ENCODE results near the gene SLC27A5. TPM values are rescaled to one million over a fixed set of nuclear protein-coding genes. Genes with fewer than 3 reads are reported as not detected.

Gene SLC27A5
- total and polyA plus RNA-seq, 2 of the 13 experiments (the other 11 are each of a cell fraction or from before 2014, with no cell fraction given), result 30.3 to 40.2 TPM

DNA sequence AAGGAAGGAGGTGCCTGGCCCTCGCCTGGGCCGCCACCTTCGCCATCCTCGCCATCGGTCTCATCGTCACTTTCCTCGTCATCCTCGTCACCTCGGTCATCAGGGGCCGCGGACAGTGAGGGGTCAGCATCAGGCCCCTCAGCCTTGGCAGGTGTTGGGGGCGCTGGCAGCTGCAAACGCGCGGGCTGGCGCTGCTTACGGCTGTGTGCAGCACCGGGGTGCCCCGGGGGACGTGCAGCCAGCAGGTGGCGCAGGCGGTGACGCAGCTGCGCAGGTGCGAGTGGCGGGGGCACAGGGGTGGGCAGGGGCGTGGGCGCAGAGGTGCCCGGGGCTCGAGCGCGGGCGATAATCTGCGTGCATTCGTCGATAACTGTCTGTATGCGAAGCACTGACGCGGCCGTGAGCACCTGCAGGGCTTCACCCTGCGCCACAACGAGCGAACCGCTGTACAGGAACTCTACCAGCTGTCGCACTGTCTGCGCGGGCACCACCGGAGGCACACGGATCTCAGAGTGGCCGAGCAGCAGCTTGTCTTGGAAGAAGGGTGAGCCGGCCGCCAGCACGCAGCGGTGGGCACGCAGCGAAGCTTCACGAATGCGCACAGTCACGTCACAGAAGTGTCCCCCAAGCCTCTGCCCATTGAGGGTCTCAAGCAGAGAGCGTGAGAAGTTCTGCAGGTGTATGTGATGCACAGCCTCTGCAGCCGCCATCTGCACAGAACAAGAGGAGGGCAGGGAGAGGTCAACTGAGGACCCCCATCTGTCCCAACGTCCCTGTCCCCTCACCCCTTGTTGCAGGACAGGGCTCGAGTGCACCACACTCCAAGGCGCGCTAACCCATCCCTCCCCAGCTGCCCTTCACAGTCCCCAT is 5.4 kb upstream of the SLC27A5 start (continued):
- TF ChIP-seq, protein P1, sequence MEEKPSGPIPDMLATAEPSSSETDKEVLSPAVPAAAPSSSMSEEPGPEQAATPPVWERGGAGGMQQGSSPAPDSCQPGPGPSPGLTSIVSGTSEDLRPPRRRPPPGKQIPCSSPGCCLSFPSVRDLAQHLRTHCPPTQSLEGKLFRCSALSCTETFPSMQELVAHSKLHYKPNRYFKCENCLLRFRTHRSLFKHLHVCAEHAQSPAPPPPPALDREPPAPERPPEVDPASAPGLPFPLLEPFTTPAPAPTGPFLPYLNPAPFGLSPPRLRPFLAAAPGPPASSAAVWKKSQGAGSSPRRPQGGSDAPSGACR (CRISPR knock-in tag; IDR thresholded peaks at IDR 0.05), result no peak
- no peak for TF ChIP-seq RFX5 (IDR thresholded peaks at IDR 0.05; ENCODE audit: low read depth, low read length)

DNA sequence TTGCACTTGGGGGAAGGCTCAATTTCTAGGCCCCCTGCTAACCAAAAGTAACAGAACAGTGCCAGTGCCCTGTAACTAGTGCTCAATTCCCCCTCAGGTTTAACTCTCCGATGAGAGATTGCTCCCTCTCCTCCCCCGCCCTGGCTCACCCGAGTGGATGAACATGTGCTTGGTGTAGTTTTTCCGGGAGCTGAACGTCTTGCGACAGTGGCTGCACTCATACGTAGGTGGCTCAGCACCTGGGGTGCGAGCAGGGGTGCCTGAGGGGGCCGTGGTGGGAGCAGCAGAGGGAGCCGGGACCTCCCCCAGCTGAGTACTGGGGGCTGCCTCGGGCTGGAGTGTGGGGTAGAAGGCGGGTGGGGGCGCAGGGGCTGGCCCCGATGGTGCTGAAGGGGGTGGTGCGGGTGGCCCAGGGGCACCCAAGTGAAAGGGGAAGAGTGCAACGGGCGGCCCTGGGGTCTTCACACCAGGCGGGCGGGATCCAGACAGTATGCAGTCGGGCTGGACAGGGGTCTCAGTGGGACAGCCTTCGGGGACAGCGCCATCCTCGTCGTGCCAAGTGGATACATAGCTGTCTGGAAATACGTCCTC is 4.5 kb upstream of the SLC27A5 start:
- in situ Hi-C loops (cut with HindIII; ENCODE audit: extremely low pct_ligation_motif_present, low pct_unique_long_range_greater_than_20kb) (no loop called here), intact Hi-C loops (cut with micrococcal nuclease; ENCODE audit: unreplicated experiment) (loop anchor here (5.0 kb wide), 1 partner anchor 189 kb away; the partner anchor contains the start of gene ZSCAN22)
- no peak overlapping the region for H3K27ac ChIP-seq (ENCODE audit: extremely low read length, insufficient read depth, low read length)
- H3K79me2 ChIP-seq (ENCODE audit: insufficient read depth, low read length), result peaks cover 25% of the 10 kb centered on the region
- no peak overlapping the region for H3K9ac ChIP-seq (ENCODE audit: insufficient read depth, low read depth, low read length)
- CTCF ChIA-PET (ENCODE audit: low intra/inter-chr PET ratio, low total read pairs), result no interaction called here
- H3K4me2 ChIP-seq (ENCODE audit: low read depth, low read length), result no peak overlapping the region
- H2AFZ ChIP-seq (ENCODE audit: low read length), result no peak overlapping the region
- FAIRE-seq (no peak), ATAC-seq (no peak), DNase-seq (ENCODE audit: low spot score) (no peak)
- no peaks in the 10 kb centered on the region for H3K9me3 ChIP-seq (ENCODE audit: low read length)
- BruUV-seq (replicated peaks), result no TSS peak
- H3K36me3 ChIP-seq (replicated peaks in 1 of 2; ENCODE audit: control insufficient read depth in 1 of 2, insufficient read depth in 2 of 2, low read length in 2 of 2), result peaks cover 5 to 6% of the 10 kb centered on the region in 2 experiments; a peak in 4 of 5 replicates
- no peaks in the 10 kb centered on the region for H4K20me1 ChIP-seq (ENCODE audit: insufficient read depth, low read length)
- no peak for TF ChIP-seq ZNF605 (CRISPR knock-in tag; IDR thresholded peaks at IDR 0.05)
- TF ChIP-seq ZFP82 (CRISPR knock-in tag; IDR thresholded peaks at IDR 0.05; ENCODE audit: borderline replicate concordance), result no peak
- no peak for TF ChIP-seq HNRNPH1 (optimal IDR thresholded peaks at IDR 0.05; ENCODE audit: low read depth, low read length)
- no peak for TF ChIP-seq SAP130 (CRISPR knock-in tag; IDR thresholded peaks at IDR 0.05; ENCODE audit: low read depth)
- no peak for TF ChIP-seq ZNF549 (CRISPR knock-in tag; IDR thresholded peaks at IDR 0.05)
- TF ChIP-seq ZNF660 (CRISPR knock-in tag; IDR thresholded peaks at IDR 0.05; ENCODE audit: borderline replicate concordance, low read depth), result no peak
- TF ChIP-seq ZNF282 (IDR thresholded peaks at IDR 0.05; ENCODE audit: partially characterized antibody), result no peak
- TF ChIP-seq REL (CRISPR knock-in tag; conservative IDR thresholded peaks at IDR 0.05), result no peak
- TF ChIP-seq ZNF670 (CRISPR knock-in tag; IDR thresholded peaks at IDR 0.05; ENCODE audit: borderline replicate concordance), result no peak
- TF ChIP-seq RBM22 (optimal IDR thresholded peaks at IDR 0.05; ENCODE audit: low read length), result no peak
- no peak for TF ChIP-seq ZSCAN31 (CRISPR knock-in tag; IDR thresholded peaks at IDR 0.05; ENCODE audit: low read depth)
- TF ChIP-seq, protein P2, sequence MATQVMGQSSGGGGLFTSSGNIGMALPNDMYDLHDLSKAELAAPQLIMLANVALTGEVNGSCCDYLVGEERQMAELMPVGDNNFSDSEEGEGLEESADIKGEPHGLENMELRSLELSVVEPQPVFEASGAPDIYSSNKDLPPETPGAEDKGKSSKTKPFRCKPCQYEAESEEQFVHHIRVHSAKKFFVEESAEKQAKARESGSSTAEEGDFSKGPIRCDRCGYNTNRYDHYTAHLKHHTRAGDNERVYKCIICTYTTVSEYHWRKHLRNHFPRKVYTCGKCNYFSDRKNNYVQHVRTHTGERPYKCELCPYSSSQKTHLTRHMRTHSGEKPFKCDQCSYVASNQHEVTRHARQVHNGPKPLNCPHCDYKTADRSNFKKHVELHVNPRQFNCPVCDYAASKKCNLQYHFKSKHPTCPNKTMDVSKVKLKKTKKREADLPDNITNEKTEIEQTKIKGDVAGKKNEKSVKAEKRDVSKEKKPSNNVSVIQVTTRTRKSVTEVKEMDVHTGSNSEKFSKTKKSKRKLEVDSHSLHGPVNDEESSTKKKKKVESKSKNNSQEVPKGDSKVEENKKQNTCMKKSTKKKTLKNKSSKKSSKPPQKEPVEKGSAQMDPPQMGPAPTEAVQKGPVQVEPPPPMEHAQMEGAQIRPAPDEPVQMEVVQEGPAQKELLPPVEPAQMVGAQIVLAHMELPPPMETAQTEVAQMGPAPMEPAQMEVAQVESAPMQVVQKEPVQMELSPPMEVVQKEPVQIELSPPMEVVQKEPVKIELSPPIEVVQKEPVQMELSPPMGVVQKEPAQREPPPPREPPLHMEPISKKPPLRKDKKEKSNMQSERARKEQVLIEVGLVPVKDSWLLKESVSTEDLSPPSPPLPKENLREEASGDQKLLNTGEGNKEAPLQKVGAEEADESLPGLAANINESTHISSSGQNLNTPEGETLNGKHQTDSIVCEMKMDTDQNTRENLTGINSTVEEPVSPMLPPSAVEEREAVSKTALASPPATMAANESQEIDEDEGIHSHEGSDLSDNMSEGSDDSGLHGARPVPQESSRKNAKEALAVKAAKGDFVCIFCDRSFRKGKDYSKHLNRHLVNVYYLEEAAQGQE (IDR thresholded peaks at IDR 0.05; ENCODE audit: borderline replicate concordance in 1 of 2, low read depth in 1 of 2, low read length in 2 of 2), result no peak
- TF ChIP-seq FOXP1 (IDR thresholded peaks at IDR 0.05), result no peak
- no peak for TF ChIP-seq FOXP1 (CRISPR knock-in tag; IDR thresholded peaks at IDR 0.05)
- no peak for TF ChIP-seq SRF (IDR thresholded peaks at IDR 0.05; ENCODE audit: low read depth, low read length)
- peaks cover 57% of the 10 kb centered on the region for H3K4me1 ChIP-seq (ENCODE audit: insufficient read depth, low read length)
- POLR2A ChIA-PET, result interaction anchor here (1.1 kb wide), 1 partner anchor 16 kb away, joined by 3 read pairs; no protein-coding TSS in a partner anchor
- H3K27me3 ChIP-seq (ENCODE audit: control insufficient read depth in 1 of 2, insufficient read depth in 2 of 2, low read length in 2 of 2), result no peaks in the 10 kb centered on the region; a peak in 1 of 5 replicates
- no peak overlapping the region for H3K4me3 ChIP-seq (replicated peaks in 1 of 3; ENCODE audit: insufficient read depth in 1 of 3, low read depth in 2 of 3, low read length in 3 of 3)
- WGBS (ENCODE audit: low lambda C conversion rate), result 96% methylated on average over 25 of the region's 25 CpGs

Data from HepG2 (cell line).